HG03571 (cell line): ENCODE measurements around the gene GLIS2.
A peak's percentile ranks its signal among the peaks of the same experiment; 100 is the strongest.

ENCODE experiments used
- ATAC-seq: cut with Tn5 transposase; IDR thresholded peaks from one replicate; pipeline ENCODE4 v1.9.1; 2021; ENCODE audit not compliant: unreplicated experiment

Gene GLIS2

DNA sequence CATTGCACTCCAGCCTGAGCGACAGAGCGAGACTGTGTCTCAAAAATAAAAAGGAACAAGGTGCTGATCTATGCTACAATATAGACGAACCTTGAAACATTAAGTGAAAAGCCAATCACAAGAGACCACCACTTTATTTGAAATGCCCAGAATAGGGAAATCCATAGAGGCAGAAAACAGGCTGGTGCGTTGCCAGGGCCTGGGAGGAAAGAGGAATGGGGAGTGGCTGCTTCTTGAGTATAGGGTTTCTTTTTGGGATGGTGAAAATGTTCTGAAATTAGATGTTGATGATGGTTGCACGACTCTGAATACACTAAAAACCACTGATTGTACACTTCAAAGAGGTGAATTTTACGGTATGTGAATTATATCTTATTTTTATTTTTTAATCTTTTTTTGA is 20.3 kb upstream of the GLIS2 start:
- no peak for ATAC-seq

DNA sequence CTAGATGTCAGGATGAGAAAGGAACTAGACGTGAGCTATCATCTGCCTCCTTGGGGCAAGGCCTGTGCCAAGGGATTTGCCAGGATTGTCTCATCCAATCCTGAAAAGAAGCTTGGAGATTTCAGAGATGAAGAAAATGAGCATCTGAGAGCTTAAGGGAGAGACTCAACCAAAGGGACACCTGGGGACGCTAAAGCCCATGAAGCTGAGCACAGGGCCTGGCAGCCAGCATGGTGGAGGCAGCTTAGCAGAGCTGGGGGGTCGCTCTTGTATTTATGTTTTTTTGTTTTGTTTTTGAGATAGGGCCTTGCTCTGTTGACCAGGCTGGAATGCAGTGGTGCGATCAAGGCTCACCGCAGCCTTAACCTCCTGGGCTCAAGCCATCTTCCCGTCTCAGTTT is 18.4 kb upstream of the GLIS2 start:
- ATAC-seq, result no peak

DNA sequence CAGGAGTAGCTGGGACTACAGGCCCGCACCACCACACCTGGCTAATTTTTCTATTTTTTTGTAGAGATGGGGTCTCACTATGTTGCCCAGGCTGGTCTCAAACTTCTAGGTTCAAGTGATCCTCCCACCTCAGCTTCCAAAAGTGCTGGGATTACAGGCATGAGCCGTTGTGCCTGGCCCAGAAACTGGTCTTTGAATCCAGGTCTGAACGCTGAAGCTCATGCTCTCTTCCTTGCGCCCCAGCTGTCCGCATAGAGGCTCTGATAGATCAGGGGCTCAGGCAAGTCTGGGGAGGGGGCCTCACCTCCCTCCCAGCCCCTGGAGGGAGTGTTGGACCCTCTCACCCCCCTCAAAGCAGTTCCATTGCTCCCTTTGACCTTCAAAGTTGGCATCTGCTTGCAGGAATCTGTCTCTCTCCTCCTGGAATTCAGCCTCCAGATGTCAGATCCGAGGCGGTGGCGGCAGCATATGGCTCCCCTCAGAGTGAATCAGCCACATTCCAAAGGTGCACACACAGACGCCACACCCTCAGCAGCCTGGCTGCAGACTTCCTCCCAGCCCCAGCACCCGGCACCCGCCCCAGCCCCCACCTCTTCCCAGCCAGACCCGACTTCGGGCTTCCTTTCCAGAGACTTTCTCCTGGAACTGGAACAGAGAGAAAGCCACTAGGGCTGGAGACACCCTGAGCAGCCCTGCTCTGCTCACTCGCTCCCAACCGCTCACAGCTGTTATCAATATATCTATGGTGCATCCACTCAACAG is 16.9 kb upstream of the GLIS2 start:
- no peak for ATAC-seq

DNA sequence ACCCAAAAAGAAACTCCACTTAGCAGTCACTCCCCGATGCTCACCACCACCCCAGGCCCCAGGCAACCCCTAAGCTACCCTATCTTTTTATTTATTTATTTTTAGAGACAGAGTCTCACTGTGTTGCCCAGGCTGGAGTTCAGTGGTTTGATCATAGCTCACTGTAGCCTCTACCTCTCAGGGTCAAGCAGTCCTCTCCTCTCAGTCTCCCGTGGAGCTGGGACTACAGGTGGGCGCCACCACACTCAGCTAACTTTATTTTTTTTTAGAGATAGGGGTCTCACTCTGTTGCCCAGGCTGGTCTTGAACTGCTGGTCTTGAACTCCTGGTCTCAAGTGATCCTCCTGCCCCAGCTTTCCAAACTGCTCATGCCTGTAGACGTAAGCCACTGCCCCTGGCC is 14.7 kb upstream of the GLIS2 start:
- no peak for ATAC-seq

- ATAC-seq, result no peak
These were observed 13.9 kb upstream of the GLIS2 start for GRCh38 chr16:4301968-4302367.

DNA sequence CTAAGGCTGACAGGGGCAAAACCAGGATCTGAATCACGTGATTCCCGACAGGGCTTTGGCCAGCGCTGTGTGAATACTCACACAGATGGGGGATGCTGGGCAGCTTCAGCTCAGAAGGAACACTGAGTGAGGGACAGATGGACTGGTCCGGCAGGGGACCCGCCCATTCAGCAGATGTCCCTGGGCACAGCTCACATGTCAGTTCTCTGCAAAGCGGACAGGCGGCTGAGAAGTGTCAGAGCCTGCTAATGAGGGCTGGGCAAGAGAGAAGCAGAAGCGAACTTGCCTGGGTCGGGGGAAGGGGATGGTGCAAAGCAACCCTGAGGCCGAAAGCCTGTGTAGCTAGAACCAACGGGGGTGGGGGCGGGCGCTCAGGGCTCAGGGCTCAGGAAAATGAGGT is 11.9 kb upstream of the GLIS2 start:
- no peak for ATAC-seq

GRCh38 chr16:4306470-4307214 is 9.2 kb upstream of the GLIS2 start:
- no peak for ATAC-seq

GRCh38 chr16:4307215-4308037 is 8.4 kb upstream of the GLIS2 start:
- ATAC-seq, result peak; percentile 79

DNA sequence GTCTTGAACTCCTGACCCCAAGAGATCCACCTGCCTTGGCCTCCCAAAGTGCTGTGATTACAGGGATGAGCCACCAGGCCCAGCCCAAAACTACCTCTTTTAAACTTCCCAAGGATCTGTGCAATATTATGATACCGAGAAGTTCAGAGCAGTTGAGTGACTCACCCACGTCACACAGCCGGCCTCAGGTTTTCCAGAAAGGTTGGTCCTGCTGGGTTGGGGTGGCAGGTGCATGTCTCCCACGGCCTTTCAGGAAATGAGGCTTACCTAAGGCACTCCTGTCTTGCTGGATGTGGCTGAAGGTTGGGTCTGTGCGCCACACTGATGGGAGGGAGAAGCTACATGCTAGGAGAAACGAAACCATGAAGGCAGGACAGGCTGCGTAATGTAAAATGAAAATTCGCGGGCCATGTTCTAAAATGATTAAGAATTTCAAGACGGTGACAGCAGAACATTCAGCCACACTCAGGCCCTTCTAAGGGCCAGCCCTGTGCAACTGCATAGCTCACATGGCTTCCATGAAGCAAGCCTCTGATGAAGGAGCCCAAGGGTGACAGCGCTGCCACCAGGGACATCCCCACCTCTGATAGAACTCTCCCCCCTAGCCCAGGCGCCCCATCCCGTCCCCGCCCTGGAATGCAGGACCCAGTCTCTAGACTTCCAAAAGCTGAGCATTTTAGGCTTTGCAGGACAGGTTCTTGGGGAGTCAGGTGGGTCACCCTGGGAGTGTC is 6.6 kb upstream of the GLIS2 start:
- no peak for ATAC-seq

- ATAC-seq, result no peak
These were observed 6.0 kb upstream of the GLIS2 start for GRCh38 chr16:4309833-4310266.

DNA sequence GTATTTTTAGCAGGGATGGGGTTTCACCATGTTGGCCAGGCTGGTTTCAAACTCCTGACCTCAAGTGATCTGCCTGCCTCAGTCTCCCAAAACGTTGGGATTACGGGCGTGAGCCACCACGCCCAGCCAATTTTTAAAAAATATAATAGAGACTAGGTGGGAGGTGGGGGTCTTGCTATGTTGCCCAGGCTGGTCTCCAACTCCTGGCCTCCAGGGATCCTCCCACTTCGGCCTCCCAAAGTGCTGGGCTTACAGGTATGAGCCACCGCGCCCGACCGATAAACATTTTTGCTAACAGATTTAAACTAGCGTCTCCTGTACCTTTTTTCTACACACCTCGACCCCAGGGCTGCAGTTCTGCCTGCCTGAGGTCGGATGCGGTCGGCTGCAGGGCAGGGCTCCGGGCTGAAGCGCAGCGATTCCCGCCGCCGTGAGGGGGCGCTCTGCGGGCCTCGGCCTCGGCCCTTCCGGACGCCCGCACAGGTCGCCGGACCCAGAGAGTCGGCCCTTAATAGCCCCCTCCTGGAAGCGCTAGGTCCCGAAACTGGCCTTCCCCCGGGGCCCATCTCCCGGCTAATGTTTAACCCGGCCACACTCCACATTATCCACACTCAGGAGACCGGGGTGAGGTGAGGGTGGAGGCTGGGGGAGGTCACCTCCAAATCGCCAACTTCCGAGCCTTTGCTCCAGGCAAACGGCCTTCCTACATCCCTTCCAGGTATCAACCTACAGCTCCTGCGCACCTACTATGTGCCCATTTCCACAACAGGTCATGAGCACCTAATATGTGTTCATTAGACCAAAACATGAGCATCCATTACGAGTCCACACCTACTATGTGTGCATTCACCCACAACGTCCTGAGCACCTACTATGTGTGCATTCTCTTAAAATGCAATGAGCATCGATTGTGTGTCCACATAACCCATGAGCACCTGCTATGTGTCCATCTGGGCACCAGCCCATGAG is 2.0 kb upstream of the GLIS2 start:
- peak; percentile 33 for ATAC-seq

- no peak for ATAC-seq
These were observed 1.2 kb upstream of the GLIS2 start for GRCh38 chr16:4314532-4315185.

GRCh38 chr16:4316108-4316863 is 419 bp downstream of the GLIS2 start:
- ATAC-seq, result no peak

DNA sequence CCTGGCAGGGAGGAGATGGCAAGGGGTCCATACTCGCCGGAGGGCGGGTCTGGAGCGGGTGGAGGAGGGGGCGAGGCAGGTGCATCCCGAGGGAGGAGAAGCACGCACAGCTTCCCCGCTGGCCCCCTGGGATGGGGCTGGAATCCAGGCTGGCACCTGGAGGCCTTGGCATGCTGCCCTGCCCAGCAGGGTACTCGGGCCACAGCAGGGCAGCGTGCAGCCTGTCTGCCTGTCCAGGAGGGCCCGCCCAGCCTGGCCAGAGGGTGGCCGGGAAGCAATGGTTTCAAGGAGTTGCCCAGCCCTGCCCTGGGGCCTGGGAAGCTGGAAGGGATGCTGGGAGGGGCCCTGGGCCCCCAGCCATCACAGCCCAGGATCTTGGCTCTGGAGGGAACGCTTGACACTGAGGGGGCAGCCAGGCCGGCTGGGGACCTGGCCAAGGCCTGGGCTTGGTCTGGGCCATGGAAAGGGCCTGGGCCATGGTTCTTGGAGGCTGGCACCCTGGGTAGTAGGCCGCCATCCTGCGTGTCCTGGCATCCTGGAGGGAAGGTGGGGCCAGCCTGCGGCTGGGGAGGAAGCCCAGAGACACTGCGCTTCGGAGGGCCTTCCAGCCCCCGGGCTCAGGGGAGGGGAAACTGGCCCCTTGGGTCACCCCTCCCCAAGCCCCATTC is 1.1 kb downstream of the GLIS2 start:
- ATAC-seq, result no peak

DNA sequence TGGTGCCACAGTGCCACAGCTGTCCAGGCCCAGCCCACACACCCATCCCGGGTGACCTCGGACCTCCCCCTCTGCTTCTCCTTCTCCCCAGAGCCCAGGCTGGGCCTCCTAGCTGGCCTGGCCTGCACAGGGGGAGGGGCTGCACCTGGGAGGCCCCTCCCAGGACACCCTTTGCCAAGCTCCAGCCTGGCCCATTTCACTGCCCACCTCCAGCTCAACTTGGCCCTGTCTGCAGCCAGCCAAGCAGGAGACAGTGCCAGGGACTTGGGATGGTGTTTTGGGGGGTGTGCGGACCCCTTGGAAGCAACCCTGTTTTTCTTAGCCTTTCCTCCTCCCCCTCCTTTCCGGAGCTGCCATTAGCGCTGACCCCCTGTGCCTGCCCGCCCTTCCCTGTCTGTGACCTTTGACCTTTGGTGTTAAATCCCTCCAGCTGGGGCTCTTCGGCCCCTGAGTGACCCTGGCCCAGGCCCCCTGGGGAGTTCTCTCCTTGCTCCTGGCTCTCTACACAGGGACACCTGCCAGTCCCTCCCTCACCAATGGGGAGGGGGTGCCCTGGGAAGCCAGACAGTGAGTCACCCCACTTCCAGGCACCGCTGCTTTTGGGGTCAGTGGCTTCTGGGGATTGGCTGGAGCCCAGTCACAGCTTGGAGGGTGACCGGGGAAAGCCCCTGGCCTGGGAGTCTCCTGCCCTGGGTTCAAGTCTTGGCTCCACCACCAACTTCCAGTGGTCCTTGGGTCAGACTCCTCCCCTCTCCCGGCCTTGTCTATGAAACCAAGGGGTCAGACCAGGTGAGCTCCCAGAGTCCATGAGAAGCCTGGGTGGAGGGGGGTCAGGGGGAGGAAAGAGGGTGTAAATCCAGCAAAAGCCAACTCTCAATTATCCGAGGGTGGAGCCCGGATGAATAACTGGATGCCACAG is 1.9 kb downstream of the GLIS2 start:
- no peak for ATAC-seq

DNA sequence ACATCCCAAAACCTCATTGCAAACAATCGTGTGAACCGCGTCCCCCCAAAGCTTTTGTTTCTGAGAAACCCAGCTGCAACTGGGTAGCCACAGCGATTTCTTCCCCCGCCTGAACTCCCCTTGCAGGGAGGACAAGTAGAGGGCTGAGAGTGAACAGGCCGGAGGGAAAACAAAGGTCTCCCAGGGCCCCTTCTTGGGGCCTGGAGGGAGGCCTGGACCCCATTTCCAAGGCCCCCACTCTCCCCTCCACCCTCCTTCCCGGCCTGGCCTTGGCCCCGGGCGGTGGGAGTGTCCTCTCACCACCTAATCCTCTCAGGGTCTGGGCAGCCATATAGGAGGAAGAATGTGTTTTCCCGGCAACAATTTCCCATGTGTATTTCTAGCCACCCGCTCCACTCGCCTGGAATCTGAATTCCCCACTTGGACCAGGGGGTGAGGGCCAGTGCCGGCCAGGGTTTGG is 2.6 kb downstream of the GLIS2 start:
- no peak for ATAC-seq

GRCh38 chr16:4318967-4319366 is 3.1 kb downstream of the GLIS2 start:
- no peak for ATAC-seq
